ENCODE measurements around the gene KCNMA1. TPM values are rescaled to one million over a fixed set of nuclear protein-coding genes. Genes with fewer than 3 reads are reported as not detected.

KCNMA1 gene
- total RNA-seq, 4 donors from 2014 or later: 146 to 300 (median 265) TPM

- Histone ChIP-seq H3K27ac (replicated peaks in 1 of 4) (peak overlapping the region; percentile 63 to 69 (median 68)), H3K9me3 (no peaks in the 10 kb centered on the region), H3K27me3 (no peaks in the 10 kb centered on the region), H3K36me3 (no peaks in the 10 kb centered on the region), H3K4me3 (no peak overlapping the region), H3K4me1 (peaks cover 5 to 58% (median 48%) of the 10 kb centered on the region in 4 donors)
- intact Hi-C loops (cut with DNase I): no loop called here
- DNase-seq (ENCODE audit: extremely low spot score): no peak
- WGBS: 91% methylated on average over 9 of the region's 9 CpGs
- TF ChIP-seq CTCF (IDR thresholded peaks at IDR 0.05) (no peak), POLR2AphosphoS5 (IDR thresholded peaks at IDR 0.05) (no peak), EP300 (IDR thresholded peaks at IDR 0.05) (no peak), POLR2A (IDR thresholded peaks at IDR 0.05; ENCODE audit: low read depth) (no peak)
Measured at GRCh38 chr10:77157248-77158019, 480.2 kb downstream of the KCNMA1 start.

- WGBS: 47% methylated on average over 5 of the region's 5 CpGs
- H3K4me3 ChIP-seq: no peak overlapping the region
- intact Hi-C loops (cut with DNase I): no loop called here
- H3K4me1 ChIP-seq: peaks cover 5 to 54% (median 47%) of the 10 kb centered on the region in 4 donors
- no peaks in the 10 kb centered on the region for H3K27me3 ChIP-seq
- peak overlapping the region; percentile 63 to 69 (median 68) for H3K27ac ChIP-seq (replicated peaks in 1 of 4)
- no peak for DNase-seq (ENCODE audit: extremely low spot score)
- H3K36me3 ChIP-seq: no peaks in the 10 kb centered on the region
- H3K9me3 ChIP-seq: no peaks in the 10 kb centered on the region
- TF ChIP-seq POLR2AphosphoS5 (IDR thresholded peaks at IDR 0.05) (no peak), CTCF (IDR thresholded peaks at IDR 0.05) (no peak), EP300 (IDR thresholded peaks at IDR 0.05) (no peak), POLR2A (IDR thresholded peaks at IDR 0.05; ENCODE audit: low read depth) (no peak)
Measured at GRCh38 chr10:77156406-77156879, 481.2 kb downstream of the KCNMA1 start.

- no peaks in the 10 kb centered on the region for H3K36me3 ChIP-seq
- H3K27ac ChIP-seq (replicated peaks in 1 of 4): no peak overlapping the region
- H3K9me3 ChIP-seq: no peaks in the 10 kb centered on the region
- intact Hi-C loops (cut with DNase I): no loop called here
- H3K27me3 ChIP-seq: no peaks in the 10 kb centered on the region
- WGBS: 75% methylated on average over 1 of the region's 1 CpG
- peaks cover 5 to 28% (median 24%) of the 10 kb centered on the region in 4 donors for H3K4me1 ChIP-seq
- H3K4me3 ChIP-seq: no peak overlapping the region
- no peak for DNase-seq (ENCODE audit: extremely low spot score)
- no peak for TF ChIP-seq CTCF (IDR thresholded peaks at IDR 0.05)
- no peak for TF ChIP-seq POLR2AphosphoS5 (IDR thresholded peaks at IDR 0.05)
- no peak for TF ChIP-seq POLR2A (IDR thresholded peaks at IDR 0.05; ENCODE audit: low read depth)
- TF ChIP-seq EP300 (IDR thresholded peaks at IDR 0.05): no peak
Measured at GRCh38 chr10:77152256-77152655, 485.4 kb downstream of the KCNMA1 start.

GRCh38 chr10:77151408-77151807 lies 486.2 kb downstream of the KCNMA1 start:
- no peak for TF ChIP-seq CTCF (IDR thresholded peaks at IDR 0.05)
- TF ChIP-seq POLR2A (IDR thresholded peaks at IDR 0.05; ENCODE audit: low read depth): no peak
- TF ChIP-seq EP300 (IDR thresholded peaks at IDR 0.05): no peak
- TF ChIP-seq POLR2AphosphoS5 (IDR thresholded peaks at IDR 0.05): no peak
- peaks cover 2 to 28% (median 26%) of the 10 kb centered on the region in 4 donors for H3K4me1 ChIP-seq
- H3K9me3 ChIP-seq: no peaks in the 10 kb centered on the region
- intact Hi-C loops (cut with DNase I): no loop called here
- H3K27me3 ChIP-seq: no peaks in the 10 kb centered on the region
- no peak for DNase-seq (ENCODE audit: extremely low spot score)
- no peak overlapping the region for H3K27ac ChIP-seq (replicated peaks in 1 of 4)
- H3K36me3 ChIP-seq: no peaks in the 10 kb centered on the region
- WGBS: 89% methylated on average over 1 of the region's 1 CpG
- H3K4me3 ChIP-seq: no peak overlapping the region
